Posterior cingulate gyrus (tissue), 11 donors: Measurements from ENCODE around the gene TRERF1.

Source experiments
- DNase-seq, 10 donors: peaks; one replicate each; pipeline versions ENCODE4 v3.0.0 to v3.0.0-alpha.2; 2020 to 2021; ENCODE audit warnings: mixed read lengths in 3 of 10
- intact Hi-C: fragments of 100-400 bp; cut with DNase I; formaldehyde crosslinking; loops from one replicate; pipeline ENCODE4 v1.15.1; 2023

TRERF1 gene

DNA sequence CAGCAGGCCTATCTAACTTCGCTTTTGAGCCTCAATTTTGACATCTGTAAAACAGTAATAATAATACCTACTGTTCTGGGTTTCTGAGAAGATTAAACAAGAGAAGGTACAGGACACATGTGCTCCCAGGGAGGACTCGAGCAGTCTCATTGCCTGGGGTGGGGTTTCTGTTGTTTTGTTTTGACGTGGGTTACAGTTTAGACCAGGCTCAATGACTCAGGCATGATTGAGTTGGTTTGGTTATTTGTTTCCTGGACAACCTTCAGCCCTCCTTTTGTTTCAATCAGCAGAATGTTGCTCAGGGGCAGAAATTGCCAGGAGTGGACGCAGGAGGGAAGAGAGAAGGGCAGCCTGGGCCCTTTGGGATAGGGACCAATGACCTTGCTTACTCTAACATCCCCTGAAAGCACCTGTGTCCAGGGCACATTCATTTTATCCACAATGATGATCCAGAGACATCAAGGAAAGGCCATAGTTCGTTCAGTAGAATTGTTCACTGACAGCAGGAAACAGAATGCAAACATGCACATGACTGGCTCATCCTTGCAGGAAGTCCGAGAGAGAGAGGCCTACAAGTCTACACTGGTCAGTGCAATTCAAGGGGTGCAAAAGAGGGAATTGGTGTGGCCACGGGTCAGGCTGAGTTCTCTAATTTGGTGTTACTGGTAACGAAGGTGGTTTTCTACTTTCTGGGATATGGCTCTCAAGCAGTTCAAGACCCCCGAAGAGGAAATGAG lies 159.6 kb downstream of the TRERF1 start:
- DNase-seq, result peak in 1 of 10 donors; percentile 26
- intact Hi-C loops, result no loop called here

- intact Hi-C loops, result no loop called here
- no peak for DNase-seq
Measured at GRCh38 chr6:42287756-42288155, 164.0 kb downstream of the TRERF1 start.

GRCh38 chr6:42281570-42281969 lies 170.2 kb downstream of the TRERF1 start:
- intact Hi-C loops, result no loop called here
- DNase-seq, result peak in 1 of 10 donors; percentile 39

GRCh38 chr6:42280966-42281533 lies 170.7 kb downstream of the TRERF1 start:
- peak in 1 of 10 donors; percentile 9 for DNase-seq

GRCh38 chr6:42279966-42280629 lies 171.6 kb downstream of the TRERF1 start:
- DNase-seq, result peak in 1 of 10 donors; percentile 65
- intact Hi-C loops, result no loop called here

More at GRCh38 chr6:42280966-42281533, 170.7 kb downstream of the TRERF1 start:
- intact Hi-C loops, result no loop called here

GRCh38 chr6:42279144-42279781 lies 172.5 kb downstream of the TRERF1 start:
- intact Hi-C loops, result no loop called here
- DNase-seq, result peak in 1 of 10 donors; percentile 31

GRCh38 chr6:42278131-42278853 lies 173.4 kb downstream of the TRERF1 start:
- intact Hi-C loops, result no loop called here
- DNase-seq, result peak in 1 of 10 donors; percentile 61

DNA sequence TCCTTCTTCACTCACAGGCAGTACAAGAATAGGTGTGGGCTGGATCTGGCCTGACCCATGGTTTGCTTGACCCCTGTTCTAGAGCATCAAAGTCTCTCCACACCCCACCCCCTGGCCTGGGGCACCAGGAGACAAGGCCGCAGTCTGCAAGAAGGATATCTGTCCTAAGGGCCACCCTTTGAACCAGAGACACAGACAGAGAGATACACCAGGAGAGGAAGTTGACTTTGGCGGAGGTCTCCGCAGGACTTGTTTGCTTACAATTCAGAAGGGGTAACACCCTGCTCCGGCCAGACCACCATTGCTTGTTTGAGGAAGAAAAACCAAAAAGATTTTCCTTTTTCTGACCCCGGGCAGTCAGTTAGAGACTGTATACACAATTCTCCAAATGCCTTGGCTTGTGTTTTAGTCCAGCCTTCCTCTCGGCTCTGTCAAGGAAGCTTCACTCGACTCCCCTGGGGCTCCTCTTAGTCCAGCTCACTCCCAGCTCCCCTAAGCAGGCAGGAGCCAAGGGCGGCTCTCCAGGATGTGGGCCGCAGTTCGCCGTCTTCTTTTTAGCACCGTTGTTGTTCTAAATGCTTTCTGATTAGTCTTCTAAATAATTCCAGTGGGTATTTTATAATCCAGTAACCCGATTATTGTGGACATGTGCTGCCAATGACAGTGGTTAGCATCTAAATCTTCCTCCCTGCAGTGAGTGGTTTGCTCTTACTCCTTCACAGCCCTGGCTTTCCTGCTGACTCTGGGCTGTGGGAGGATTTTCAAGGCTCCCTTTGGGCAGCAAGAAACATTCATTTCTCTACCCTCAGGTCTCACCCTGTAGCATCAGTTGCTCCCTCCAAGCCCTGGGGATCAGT lies 175.5 kb downstream of the TRERF1 start:
- intact Hi-C loops, result no loop called here
- peak in 1 of 10 donors; percentile 43 for DNase-seq

DNA sequence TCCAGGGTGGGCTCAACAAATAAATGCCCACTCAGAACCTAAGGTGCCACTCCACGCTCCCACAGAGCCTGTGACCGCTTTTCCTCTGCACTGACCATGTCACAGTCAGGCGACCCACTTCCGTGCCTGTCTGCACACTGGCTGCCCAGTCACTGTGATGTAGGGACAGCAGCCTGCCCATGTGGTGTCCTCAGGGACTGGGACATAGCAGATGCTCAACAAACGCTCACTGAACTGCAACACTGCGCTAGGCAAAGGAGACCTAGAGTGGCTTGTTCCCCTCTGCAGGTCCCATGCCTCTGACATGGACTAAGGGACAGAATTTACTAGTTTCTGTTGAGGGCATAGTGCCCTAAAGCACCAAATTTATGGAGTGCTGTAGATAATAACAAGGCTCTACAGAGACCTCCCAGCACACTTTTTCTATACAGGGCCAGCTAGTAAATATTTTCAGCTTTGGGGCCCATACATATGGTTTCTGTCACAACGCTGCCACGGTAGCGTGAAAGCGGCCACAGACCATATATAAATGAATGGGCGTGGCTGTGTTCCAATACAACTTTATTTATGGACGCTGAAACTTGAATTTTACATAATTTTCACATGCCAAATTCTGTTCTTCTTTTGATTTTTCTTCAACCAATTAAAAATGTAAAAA lies 176.2 kb downstream of the TRERF1 start:
- no peak for DNase-seq
- intact Hi-C loops, result no loop called here

- DNase-seq, result no peak
Measured at GRCh38 chr6:42274898-42275297, 176.8 kb downstream of the TRERF1 start.

GRCh38 chr6:42271834-42272805 lies 179.6 kb downstream of the TRERF1 start:
- intact Hi-C loops, result no loop called here
- DNase-seq, result no peak

More at GRCh38 chr6:42274898-42275297, 176.8 kb downstream of the TRERF1 start:
- intact Hi-C loops, result no loop called here

DNA sequence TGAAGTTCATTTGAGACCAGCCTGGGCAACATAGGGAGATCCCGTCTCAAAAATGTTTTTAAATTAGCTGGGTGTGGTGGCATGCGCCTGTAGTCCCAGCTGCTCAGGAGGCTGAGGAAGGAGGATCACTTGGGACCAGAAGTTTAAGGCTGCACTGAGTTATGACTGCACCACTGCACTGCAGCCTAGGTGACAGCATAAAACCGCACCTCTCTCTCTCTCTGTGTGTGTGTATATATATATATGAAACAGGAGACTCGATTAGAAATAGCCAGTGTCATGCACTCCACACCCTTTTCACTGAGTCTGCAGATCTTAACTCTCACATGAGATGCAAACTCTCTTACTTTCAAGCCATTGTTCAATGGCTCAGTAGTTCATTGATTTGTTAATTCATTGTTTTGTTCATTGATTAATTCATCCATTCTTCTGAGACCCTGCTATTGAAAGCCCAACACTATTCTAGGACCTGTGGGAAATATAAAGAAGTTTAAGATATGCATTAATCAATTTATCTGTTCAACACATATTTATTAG lies 181.7 kb downstream of the TRERF1 start:
- intact Hi-C loops, result no loop called here
- no peak for DNase-seq

DNA sequence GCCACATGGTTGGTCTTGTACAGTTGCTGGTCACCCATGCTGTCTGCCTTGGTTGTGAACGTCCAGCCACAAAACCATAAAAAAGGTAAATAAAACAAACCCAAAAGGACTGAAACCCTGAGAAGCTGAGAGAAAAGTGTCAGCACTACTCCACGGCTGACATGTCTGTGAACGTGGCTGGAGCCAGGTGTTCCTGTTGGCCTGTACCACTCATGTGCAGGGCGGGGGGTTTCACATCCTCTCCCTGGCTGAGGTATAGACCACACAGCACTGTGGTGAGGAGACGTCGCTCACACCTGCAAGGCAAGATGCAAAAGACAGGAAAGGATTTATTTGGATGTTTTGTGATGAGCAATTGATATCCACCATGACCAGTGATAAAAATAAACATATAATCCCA lies 182.2 kb downstream of the TRERF1 start:
- DNase-seq, result no peak
- intact Hi-C loops, result no loop called here

DNA sequence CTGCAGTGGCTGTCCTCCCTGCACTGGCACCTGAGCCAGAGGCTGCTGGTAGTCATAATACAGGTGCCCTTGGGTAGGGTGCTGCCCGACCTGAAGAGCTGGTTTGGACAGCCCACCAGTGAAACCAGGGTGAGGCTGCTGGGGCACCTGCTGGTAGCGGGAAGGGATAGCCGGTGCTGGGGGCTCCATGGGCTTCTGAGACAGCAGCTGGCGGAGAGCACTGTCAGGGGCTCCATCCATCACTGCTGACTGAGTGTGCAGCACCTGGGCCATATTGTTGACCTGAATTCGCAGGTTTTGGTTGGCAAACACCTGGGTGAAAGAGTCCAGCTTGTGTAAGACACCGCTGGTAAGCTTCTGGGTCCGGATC lies 182.9 kb downstream of the TRERF1 start:
- intact Hi-C loops, result no loop called here
- DNase-seq, result no peak

DNA sequence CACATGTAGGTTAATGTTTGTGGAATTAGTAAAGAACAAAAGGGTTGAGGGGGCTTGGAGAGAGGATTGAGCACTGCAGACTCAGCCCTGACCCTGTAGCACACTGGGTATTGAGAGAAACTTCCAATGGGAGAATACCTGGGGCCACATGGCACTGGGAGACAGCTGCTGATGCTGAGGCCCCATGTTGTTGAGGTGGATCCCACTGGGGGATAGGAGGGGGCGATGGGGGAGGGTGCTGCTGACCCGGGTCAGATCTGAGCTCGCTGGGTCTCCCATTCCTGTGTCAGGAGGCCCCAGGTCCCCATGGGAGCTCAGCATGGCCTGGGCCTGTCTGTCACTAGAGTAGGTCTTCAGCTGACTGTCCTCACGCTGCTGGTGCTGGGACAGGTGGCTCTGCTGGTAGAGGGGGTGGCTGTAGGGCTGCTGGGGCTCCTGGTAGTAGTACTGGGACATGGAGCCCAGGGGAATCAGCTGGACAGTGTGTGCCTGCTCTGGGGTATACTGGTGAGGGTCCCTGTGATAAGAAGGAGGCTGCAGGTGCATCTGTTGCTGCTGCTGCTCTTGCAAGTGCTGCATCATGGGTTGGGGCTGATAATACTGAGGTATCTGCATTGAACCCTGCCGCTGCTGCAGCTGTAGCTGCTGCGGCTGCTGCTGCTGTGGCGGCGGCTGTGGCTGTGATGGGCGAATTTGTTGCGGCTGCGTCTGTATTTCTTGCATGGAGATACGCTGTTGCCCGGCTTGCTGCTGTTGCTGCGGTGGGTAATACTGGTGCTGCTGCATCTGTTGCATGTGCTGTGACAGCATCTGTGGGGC lies 183.5 kb downstream of the TRERF1 start:
- intact Hi-C loops, result no loop called here
- DNase-seq, result peak in 1 of 10 donors; percentile 56

- no peak for DNase-seq
- intact Hi-C loops, result no loop called here
Measured at GRCh38 chr6:42266538-42266937, 185.2 kb downstream of the TRERF1 start.
